Ishikawa (cell line): ENCODE results near the gene ERBB4.

Source experiments
- CEBPB ChIP-seq: IDR thresholded peaks from 2 replicates; pipeline ENCODE4 v1.6.1; 2012
- CREB1 ChIP-seq: IDR thresholded peaks from 2 replicates; pipeline ENCODE4 v1.6.1; 2012; ENCODE audit warnings: low read depth
- EGR1 ChIP-seq: IDR thresholded peaks from 2 replicates; pipeline ENCODE4 v1.6.1; 2012
- EP300 ChIP-seq: IDR thresholded peaks from 2 replicates; pipeline ENCODE4 v1.6.1; 2012; ENCODE audit warnings: borderline replicate concordance
- FOXM1 ChIP-seq: IDR thresholded peaks from 2 replicates; pipeline ENCODE4 v1.6.1; 2012; ENCODE audit warnings: low read depth, borderline replicate concordance
- MAX ChIP-seq: IDR thresholded peaks from 2 replicates; pipeline ENCODE4 v1.6.1; 2012
- NFIC ChIP-seq: IDR thresholded peaks from 2 replicates; pipeline ENCODE4 v1.6.1; 2012
- RAD21 ChIP-seq: IDR thresholded peaks from 2 replicates; pipeline ENCODE4 v1.6.1; 2012; ENCODE audit warnings: low read depth
- REST ChIP-seq: IDR thresholded peaks from 2 replicates; pipeline ENCODE4 v1.6.1; 2012; ENCODE audit warnings: low read depth, mild to moderate bottlenecking
- TAF1 ChIP-seq: IDR thresholded peaks from 2 replicates; pipeline ENCODE4 v1.6.1; 2012; ENCODE audit warnings: low read depth, mild to moderate bottlenecking
- TCF12 ChIP-seq: IDR thresholded peaks from 2 replicates; pipeline ENCODE4 v1.6.1; 2012; ENCODE audit warnings: low read depth
- TEAD4 ChIP-seq: IDR thresholded peaks from 2 replicates; pipeline ENCODE4 v1.6.1; 2012
- USF1 ChIP-seq: IDR thresholded peaks from 2 replicates; pipeline ENCODE4 v1.6.1; 2012
- YY1 ChIP-seq: IDR thresholded peaks from 2 replicates; pipeline ENCODE4 v1.6.1; 2012; ENCODE audit warnings: low read depth
- ZBTB7A ChIP-seq: IDR thresholded peaks from 2 replicates; pipeline ENCODE4 v1.6.1; 2012; ENCODE audit warnings: low read depth

ERBB4 gene

GRCh38 chr2:212032536-212033219 is 505.9 kb downstream of the ERBB4 start:
- TF ChIP-seq MAX (no peak), EGR1 (no peak), TCF12 (no peak), FOXM1 (no peak), CEBPB (no peak), CREB1 (no peak), TEAD4 (no peak), REST (no peak), ZBTB7A (no peak), RAD21 (no peak), NFIC (no peak), TAF1 (no peak), EP300 (no peak), YY1 (no peak), USF1 (no peak)

GRCh38 chr2:212032032-212032431 is 506.6 kb downstream of the ERBB4 start:
- TF ChIP-seq USF1 (no peak), ZBTB7A (no peak), CREB1 (no peak), EGR1 (no peak), EP300 (no peak), FOXM1 (no peak), RAD21 (no peak), TAF1 (no peak), TCF12 (no peak), YY1 (no peak), CEBPB (no peak)

GRCh38 chr2:212030709-212031108 is 507.9 kb downstream of the ERBB4 start:
- TF ChIP-seq REST, result no peak
- TF ChIP-seq FOXM1, result no peak
- no peak for TF ChIP-seq USF1
- TF ChIP-seq EGR1, result no peak
- TF ChIP-seq EP300, result no peak
- TF ChIP-seq NFIC, result no peak
- TF ChIP-seq TAF1, result no peak
- no peak for TF ChIP-seq ZBTB7A
- TF ChIP-seq MAX, result no peak
- no peak for TF ChIP-seq CEBPB
- no peak for TF ChIP-seq CREB1
- TF ChIP-seq RAD21, result no peak
- TF ChIP-seq TEAD4, result no peak
- no peak for TF ChIP-seq TCF12
- no peak for TF ChIP-seq YY1

- no peak for TF ChIP-seq NFIC
- TF ChIP-seq TEAD4, result no peak
- no peak for TF ChIP-seq TAF1
- TF ChIP-seq ZBTB7A, result no peak
- no peak for TF ChIP-seq YY1
- no peak for TF ChIP-seq TCF12
- TF ChIP-seq EGR1, result no peak
- no peak for TF ChIP-seq FOXM1
- TF ChIP-seq REST, result no peak
- no peak for TF ChIP-seq EP300
- no peak for TF ChIP-seq CREB1
- no peak for TF ChIP-seq RAD21
- TF ChIP-seq USF1, result no peak
- TF ChIP-seq MAX, result no peak
- TF ChIP-seq CEBPB, result no peak
Measured at GRCh38 chr2:212028798-212029394, 509.7 kb downstream of the ERBB4 start.
